Thyroid gland (tissue), 4 donors: ENCODE results near the gene YPEL3. TPM values are rescaled to one million over a fixed set of nuclear protein-coding genes. Genes with fewer than 3 reads are reported as not detected.

Experiments used
- DNase-seq, 2 donors: peaks; one replicate each; pipeline ENCODE4 v3.0.0-alpha.2; 2019
- H3K27ac ChIP-seq, 3 donors: fragments of 200-600 bp; sonication (generic); 1 replicate in 2 of 3; 2 replicates in 1 of 3; pipeline ENCODE4 v1.5.1; 2016 to 2019; ENCODE audit warnings: mild to moderate bottlenecking in 1 of 3, moderate library complexity in 1 of 3
- H3K27me3 ChIP-seq: fragments of 200-600 bp; sonication (generic); one replicate; pipeline ENCODE4 v1.5.1; 2019
- H3K36me3 ChIP-seq, 2 donors: fragments of 200-600 bp; sonication (generic); one replicate each; pipeline ENCODE4 v1.5.1; 2016 to 2019
- H3K4me1 ChIP-seq, 2 donors: fragments of 200-600 bp; sonication (generic); one replicate each; pipeline ENCODE4 v1.5.1; 2017 to 2019
- H3K4me3 ChIP-seq, 3 donors: fragments of 200-600 bp; sonication (generic); replicated peaks in 1 of 3; 1 replicate in 2 of 3; 2 replicates in 1 of 3; pipeline ENCODE4 v1.5.1; 2016; ENCODE audit warnings: mild to moderate bottlenecking in 1 of 3
- H3K9me3 ChIP-seq: fragments of 200-600 bp; sonication (generic); one replicate; pipeline ENCODE4 v1.5.1; 2017
- POLR2A ChIP-seq, 2 donors: fragments of 450-650 bp; IDR thresholded peaks; one replicate each; pipeline ENCODE4 v1.6.1; 2017; ENCODE audit warnings: antibody characterized with exemption in 2 of 2, mild to moderate bottlenecking in 2 of 2, moderate library complexity in 1 of 2
- WGBS, 2 donors: methylation state at CpG; one replicate each; pipeline ENCODE4 v1.1.5; 2017; 5-methylcytosine and 5-hydroxymethylcytosine counted together
- intact Hi-C: fragments of 100-400 bp; cut with DNase I; formaldehyde crosslinking; loops from one replicate; pipeline ENCODE4 v1.15.1; 2023
- total RNA-seq, 4 donors: library from RNA; depleted of rRNA; stranded (reverse); fragments of >200 nt; gene quantifications; one replicate each; pipeline ENCODE4 v1.2.3, GENCODE V29; 2016
- TF ChIP-seq, protein P1 (sequence below), 6 experiments: fragments of 200-600 bp in 3 of 6; fragments of 450-650 bp in 3 of 6; sonication (generic) in 3 of 6; IDR thresholded peaks; one replicate each; pipeline ENCODE4 v1.5.1; 2016 to 2019; ENCODE audit warnings: antibody characterized with exemption in 6 of 6, mild to moderate bottlenecking in 2 of 6, inconsistent platforms in 1 of 6, moderate library complexity in 1 of 6

The YPEL3 gene
- total RNA-seq, 4 donors from 2014 or later, result 32.4 to 372 (median 68.0) TPM

DNA sequence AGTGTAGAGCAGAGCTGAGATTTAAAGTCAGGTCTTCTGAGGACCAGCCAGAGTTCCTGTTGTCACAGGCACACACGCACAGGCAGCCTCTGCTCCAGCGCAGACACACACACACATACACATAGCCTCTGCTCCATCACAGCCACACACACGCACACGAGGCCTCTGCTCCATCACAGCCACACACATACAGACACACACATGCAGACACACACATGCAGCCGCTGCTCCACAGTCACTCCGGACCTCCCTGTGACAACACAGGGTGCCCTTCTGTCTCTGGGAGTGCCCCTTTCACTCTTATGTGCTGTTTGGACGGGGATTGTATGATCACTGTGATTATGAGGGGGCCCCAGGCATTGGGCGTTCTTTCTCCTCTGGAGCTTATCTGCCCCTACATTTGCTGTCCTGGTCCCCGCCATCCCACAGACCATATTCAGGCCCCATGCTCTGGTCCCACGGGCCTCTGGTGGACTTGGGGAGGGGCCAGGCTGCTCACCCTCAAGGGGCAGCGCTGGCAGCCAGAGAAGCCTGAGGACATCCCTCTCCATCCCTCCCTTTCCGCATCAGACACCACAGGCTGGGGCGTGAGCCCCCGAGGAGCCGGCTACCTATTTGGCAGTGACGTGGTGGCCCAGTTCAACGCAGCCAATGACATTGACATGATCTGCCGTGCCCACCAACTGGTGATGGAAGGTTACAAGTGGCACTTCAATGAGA, 11.8 kb downstream of the YPEL3 start:
- TF ChIP-seq POLR2A (IDR thresholded peaks at IDR 0.05), result no peak
- TF ChIP-seq, protein P1, sequence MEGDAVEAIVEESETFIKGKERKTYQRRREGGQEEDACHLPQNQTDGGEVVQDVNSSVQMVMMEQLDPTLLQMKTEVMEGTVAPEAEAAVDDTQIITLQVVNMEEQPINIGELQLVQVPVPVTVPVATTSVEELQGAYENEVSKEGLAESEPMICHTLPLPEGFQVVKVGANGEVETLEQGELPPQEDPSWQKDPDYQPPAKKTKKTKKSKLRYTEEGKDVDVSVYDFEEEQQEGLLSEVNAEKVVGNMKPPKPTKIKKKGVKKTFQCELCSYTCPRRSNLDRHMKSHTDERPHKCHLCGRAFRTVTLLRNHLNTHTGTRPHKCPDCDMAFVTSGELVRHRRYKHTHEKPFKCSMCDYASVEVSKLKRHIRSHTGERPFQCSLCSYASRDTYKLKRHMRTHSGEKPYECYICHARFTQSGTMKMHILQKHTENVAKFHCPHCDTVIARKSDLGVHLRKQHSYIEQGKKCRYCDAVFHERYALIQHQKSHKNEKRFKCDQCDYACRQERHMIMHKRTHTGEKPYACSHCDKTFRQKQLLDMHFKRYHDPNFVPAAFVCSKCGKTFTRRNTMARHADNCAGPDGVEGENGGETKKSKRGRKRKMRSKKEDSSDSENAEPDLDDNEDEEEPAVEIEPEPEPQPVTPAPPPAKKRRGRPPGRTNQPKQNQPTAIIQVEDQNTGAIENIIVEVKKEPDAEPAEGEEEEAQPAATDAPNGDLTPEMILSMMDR (IDR thresholded peaks at IDR 0.05), result no peak
- no peak for DNase-seq
- H3K9me3 ChIP-seq, result no peaks in the 10 kb centered on the region
- H3K27ac ChIP-seq, result no peak overlapping the region
- H3K27me3 ChIP-seq, result no peaks in the 10 kb centered on the region
- intact Hi-C loops, result loop anchor here (10.0 kb wide), 1 partner anchor 341 kb away; no protein-coding TSS in a partner anchor
- no peak overlapping the region for H3K4me3 ChIP-seq
- H3K4me1 ChIP-seq, result no peaks in the 10 kb centered on the region
- 90 to 91% methylated on average over 17 of the region's 18 CpGs for WGBS, 2 donors
- peaks cover 46 to 51% of the 10 kb centered on the region in 2 donors for H3K36me3 ChIP-seq

DNA sequence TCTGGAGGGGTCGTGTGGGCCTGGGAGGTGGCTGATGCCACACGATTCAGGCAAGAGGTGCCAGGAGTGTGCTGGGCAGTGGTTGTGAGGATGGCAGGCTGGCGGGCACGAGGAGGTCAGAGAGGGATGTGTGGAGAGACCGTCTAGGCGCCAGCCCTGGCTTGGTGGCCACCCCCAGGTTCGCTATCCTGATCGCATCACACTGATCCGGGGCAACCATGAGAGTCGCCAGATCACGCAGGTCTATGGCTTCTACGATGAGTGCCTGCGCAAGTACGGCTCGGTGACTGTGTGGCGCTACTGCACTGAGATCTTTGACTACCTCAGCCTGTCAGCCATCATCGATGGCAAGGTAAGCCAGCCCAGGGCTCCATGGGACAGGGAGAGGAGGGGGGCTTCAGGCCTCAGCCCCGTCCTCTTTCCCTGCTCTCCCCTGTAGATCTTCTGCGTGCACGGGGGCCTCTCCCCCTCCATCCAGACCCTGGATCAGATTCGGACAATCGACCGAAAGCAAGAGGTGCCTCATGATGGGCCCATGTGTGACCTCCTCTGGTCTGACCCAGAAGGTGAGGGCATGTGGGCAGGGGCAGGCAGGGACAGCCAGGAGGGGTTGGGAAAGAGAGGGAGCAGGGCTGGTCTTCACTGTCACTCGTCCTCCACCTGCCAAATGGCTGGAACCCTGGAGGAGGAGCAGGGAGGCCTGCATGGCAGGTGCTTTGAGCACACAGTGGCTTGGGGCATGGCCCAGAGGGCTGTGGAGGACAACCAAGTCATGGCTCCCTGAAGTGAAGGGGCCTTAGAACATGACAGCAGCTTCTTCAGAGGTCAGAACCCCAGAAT, 12.6 kb downstream of the YPEL3 start:
- no peaks in the 10 kb centered on the region for H3K4me1 ChIP-seq
- no peak for TF ChIP-seq POLR2A (IDR thresholded peaks at IDR 0.05)
- TF ChIP-seq, protein P1 (IDR thresholded peaks at IDR 0.05), result no peak
- no peaks in the 10 kb centered on the region for H3K9me3 ChIP-seq
- WGBS, 2 donors, result 94 to 95% methylated on average over 20 to 23 of the region's 24 CpGs
- intact Hi-C loops, result loop anchor here (10.0 kb wide), 1 partner anchor 341 kb away; no protein-coding TSS in a partner anchor
- no peak overlapping the region for H3K27ac ChIP-seq
- H3K36me3 ChIP-seq, result peaks cover 50 to 54% of the 10 kb centered on the region in 2 donors
- no peak overlapping the region for H3K4me3 ChIP-seq
- no peak for DNase-seq
- H3K27me3 ChIP-seq, result no peaks in the 10 kb centered on the region

DNA sequence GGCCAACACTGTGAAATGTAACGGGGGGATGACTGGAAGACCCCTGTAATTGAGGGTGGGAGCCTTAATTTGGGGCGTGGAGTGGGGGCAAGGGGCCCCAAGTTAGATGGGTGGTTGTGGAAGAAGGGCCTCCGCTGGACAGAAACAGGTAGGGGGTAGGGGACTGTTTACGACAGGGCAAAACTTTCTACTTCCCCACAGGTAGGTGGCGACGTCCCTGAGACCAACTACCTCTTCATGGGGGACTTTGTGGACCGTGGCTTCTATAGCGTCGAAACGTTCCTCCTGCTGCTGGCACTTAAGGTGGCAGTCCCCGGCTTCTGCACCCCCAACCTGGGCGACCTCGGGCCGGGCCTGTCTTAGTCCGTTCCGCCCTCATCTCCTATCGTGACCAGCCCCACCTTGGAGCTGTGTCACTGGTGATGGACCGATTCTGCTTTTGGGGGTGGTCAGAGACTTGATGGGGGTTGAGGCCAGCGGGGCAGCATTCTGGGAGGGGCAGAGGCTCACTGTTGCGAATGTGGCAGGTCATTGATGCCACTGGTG, 13.4 kb downstream of the YPEL3 start:
- Histone ChIP-seq H3K4me1 (peaks cover 0 to 2% of the 10 kb centered on the region in 2 donors), H3K4me3 (no peak overlapping the region), H3K36me3 (peaks cover 50 to 55% of the 10 kb centered on the region in 2 donors), H3K27ac (no peak overlapping the region), H3K9me3 (no peaks in the 10 kb centered on the region), H3K27me3 (no peaks in the 10 kb centered on the region)
- 87 to 89% methylated on average over 20 of the region's 20 CpGs for WGBS, 2 donors
- TF ChIP-seq POLR2A (IDR thresholded peaks at IDR 0.05), result no peak
- TF ChIP-seq, protein P1 (IDR thresholded peaks at IDR 0.05), result no peak
- DNase-seq, result no peak
- intact Hi-C loops, result loop anchor here (10.0 kb wide), 1 partner anchor 342 kb away; no protein-coding TSS in a partner anchor

DNA sequence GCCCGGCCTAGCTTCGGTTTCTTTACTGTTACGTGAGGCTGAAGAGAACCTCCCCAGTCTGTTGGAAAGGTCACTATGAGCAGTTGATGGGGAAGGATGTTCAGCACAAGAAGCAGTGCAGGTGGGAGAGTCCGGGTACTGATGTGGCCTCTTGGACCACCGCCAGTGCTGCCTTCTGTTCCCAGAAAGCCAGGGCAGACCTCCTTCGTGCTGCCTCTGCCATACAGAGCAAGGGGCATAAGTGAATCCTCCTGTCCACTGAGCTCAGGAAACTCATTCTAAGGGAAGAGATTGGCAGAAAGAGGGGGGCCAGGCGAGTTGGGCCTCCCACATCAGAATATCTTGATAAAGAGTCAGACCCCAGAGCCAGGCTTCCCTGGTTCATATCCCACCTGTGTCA, 16.5 kb downstream of the YPEL3 start:
- DNase-seq, result no peak
- TF ChIP-seq POLR2A (IDR thresholded peaks at IDR 0.05), result no peak
- TF ChIP-seq, protein P1 (IDR thresholded peaks at IDR 0.05), result no peak
- Histone ChIP-seq H3K27me3 (no peaks in the 10 kb centered on the region), H3K27ac (no peak overlapping the region), H3K9me3 (no peaks in the 10 kb centered on the region), H3K36me3 (peaks cover 39 to 41% of the 10 kb centered on the region in 2 donors), H3K4me3 (no peak overlapping the region), H3K4me1 (peaks cover 12 to 17% of the 10 kb centered on the region in 2 donors)
- intact Hi-C loops, result no loop called here
- WGBS, 2 donors, result 91 to 93% methylated on average over 7 of the region's 7 CpGs
